IPS DF 4.7 (cell line): Measurements from ENCODE around the gene ACVR2B.
"Not testable (repeated sequence)": the region's sequence is repeated elsewhere in the genome, so short reads cannot be mapped to it uniquely, and the experiment has no call there.

ENCODE experiments used
- DNase-seq: peaks from one replicate; pipeline ENCODE4 v3.0.0-alpha.2; 2013; ENCODE audit warnings: low spot score; ENCODE audit errors: extremely low read depth

ACVR2B gene

GRCh38 chr3:38453075-38453912 lies at the start of gene ACVR2B:
ACVR2B (plus strand) TSS chr3:38453890; CDS start chr3:38454323, 433 bp downstream.
- no peak for DNase-seq

- DNase-seq: no peak
Observed at GRCh38 chr3:38404286-38404685, 49.4 kb upstream of the ACVR2B start.

GRCh38 chr3:38411591-38411990 lies 42.1 kb upstream of the ACVR2B start:
- no peak for DNase-seq

GRCh38 chr3:38420758-38421157 lies 32.9 kb upstream of the ACVR2B start:
- DNase-seq: not testable (repeated sequence)

- no peak for DNase-seq
Observed at GRCh38 chr3:38421679-38422336, 31.9 kb upstream of the ACVR2B start.

- not testable (repeated sequence) for DNase-seq
Observed at GRCh38 chr3:38426798-38427426, 26.8 kb upstream of the ACVR2B start.

- not testable (repeated sequence) for DNase-seq
Observed at GRCh38 chr3:38432871-38433658, 20.6 kb upstream of the ACVR2B start.

GRCh38 chr3:38433661-38434060 lies 20.0 kb upstream of the ACVR2B start:
- not testable (repeated sequence) for DNase-seq

- DNase-seq: not testable (repeated sequence)
Observed at GRCh38 chr3:38438436-38439069, 15.1 kb upstream of the ACVR2B start.

GRCh38 chr3:38443205-38443604 lies 10.5 kb upstream of the ACVR2B start:
- not testable (repeated sequence) for DNase-seq

GRCh38 chr3:38446085-38446686 lies 7.5 kb upstream of the ACVR2B start:
- DNase-seq: no peak

- no peak for DNase-seq
Observed at GRCh38 chr3:38446812-38447211, 6.9 kb upstream of the ACVR2B start.

GRCh38 chr3:38450853-38451252 lies 2.8 kb upstream of the ACVR2B start:
- no peak for DNase-seq

- DNase-seq: no peak
Observed at GRCh38 chr3:38453913-38454177, 155 bp downstream of the ACVR2B start.

- no peak for DNase-seq
Observed at GRCh38 chr3:38454178-38454883, 641 bp downstream of the ACVR2B start.

- no peak for DNase-seq
Observed at GRCh38 chr3:38454884-38455638, 1.4 kb downstream of the ACVR2B start.

- no peak for DNase-seq
Observed at GRCh38 chr3:38455639-38456430, 2.1 kb downstream of the ACVR2B start.
